Vagina (tissue), 2 donors: Measurements from ENCODE around the gene NRXN3.

Experiments used
- CTCF ChIP-seq, 3 experiments: fragments of 450-650 bp in 2 of 3; fragments of 200-600 bp in 1 of 3; sonication (generic) in 1 of 3; IDR thresholded peaks; one replicate each; pipeline ENCODE4 v1.5.1; 2017 to 2019; ENCODE audit warnings: antibody characterized with exemption in 3 of 3, mild to moderate bottlenecking in 2 of 3, moderate library complexity in 2 of 3
- POLR2A ChIP-seq, 2 donors: fragments of 450-650 bp; IDR thresholded peaks; one replicate each; pipeline ENCODE4 v1.6.1; 2017; ENCODE audit warnings: antibody characterized with exemption in 2 of 2, mild to moderate bottlenecking in 2 of 2, moderate library complexity in 2 of 2
- POLR2AphosphoS5 ChIP-seq, 2 donors: sonication (generic); formaldehyde crosslinking; IDR thresholded peaks; one replicate each; pipeline ENCODE4 v1.9.0; 2017; ENCODE audit warnings: antibody characterized with exemption in 2 of 2, mild to moderate bottlenecking in 2 of 2, low read depth in 1 of 2; ENCODE audit not compliant: insufficient read depth in 1 of 2

GRCh38 chr14:79467835-79468234 is 1297.7 kb downstream of the NRXN3 start:
- TF ChIP-seq POLR2A (IDR thresholded peaks at IDR 0.05) (no peak), POLR2AphosphoS5 (IDR thresholded peaks at IDR 0.05; ENCODE audit: insufficient read depth in 1 of 2, low read depth in 1 of 2) (no peak), CTCF (IDR thresholded peaks at IDR 0.05) (no peak)
